Dedifferentiated amniotic fluid mesenchymal stem cell (primary cell): Measurements from ENCODE around the gene LTO1.
"Not testable (repeated sequence)": the region's sequence is repeated elsewhere in the genome, so short reads cannot be mapped to it uniquely, and the experiment has no call there.

Source experiments
- DNase-seq: peaks from one replicate; pipeline ENCODE4 v3.0.0-alpha.2; 2016; ENCODE audit errors: extremely low spot score

The LTO1 gene

DNA sequence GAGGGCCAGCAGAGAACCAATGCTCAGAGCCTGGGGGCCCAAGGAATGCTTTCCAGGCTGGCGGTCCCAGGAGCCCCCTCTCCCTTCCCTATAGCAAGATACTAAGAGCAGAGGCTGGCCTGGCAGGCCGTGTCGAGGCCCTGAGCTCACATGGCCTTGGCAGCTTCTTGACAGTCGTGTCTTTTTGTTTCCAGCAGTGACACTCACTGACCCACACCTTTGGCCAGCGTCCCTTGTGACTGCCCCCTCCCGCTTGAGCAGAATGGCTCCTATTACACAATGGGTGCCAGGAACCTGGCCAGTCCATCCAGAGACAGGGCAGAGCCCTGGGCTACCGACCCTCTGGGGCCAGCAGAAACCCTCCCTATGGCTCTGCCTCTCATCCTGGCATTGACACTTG, 40.6 kb downstream of the LTO1 start:
- no peak for DNase-seq

GRCh38 chr11:69634069-69634468, 41.1 kb downstream of the LTO1 start:
- DNase-seq, result no peak

GRCh38 chr11:69632900-69633299, 42.3 kb downstream of the LTO1 start:
- DNase-seq, result no peak

DNA sequence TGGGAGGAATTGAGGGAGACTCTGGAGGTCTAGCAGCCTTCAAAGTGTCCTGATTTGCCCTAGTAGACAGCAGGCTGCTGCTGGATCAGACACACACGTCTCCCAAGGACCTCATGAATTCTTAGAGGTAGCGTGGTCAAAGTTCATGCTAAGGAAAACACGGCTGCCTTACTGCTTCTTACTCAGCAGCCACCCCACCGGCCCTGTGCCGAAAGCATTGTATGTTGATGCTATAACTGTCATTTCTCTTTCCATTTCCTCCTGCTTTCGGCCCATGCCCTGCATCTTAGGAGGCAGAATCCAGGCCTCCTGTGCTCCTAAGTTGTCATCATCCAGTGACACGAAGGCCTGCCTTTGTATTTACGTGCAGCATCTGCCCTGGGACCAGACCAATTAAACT, 44.7 kb downstream of the LTO1 start:
- no peak for DNase-seq

DNA sequence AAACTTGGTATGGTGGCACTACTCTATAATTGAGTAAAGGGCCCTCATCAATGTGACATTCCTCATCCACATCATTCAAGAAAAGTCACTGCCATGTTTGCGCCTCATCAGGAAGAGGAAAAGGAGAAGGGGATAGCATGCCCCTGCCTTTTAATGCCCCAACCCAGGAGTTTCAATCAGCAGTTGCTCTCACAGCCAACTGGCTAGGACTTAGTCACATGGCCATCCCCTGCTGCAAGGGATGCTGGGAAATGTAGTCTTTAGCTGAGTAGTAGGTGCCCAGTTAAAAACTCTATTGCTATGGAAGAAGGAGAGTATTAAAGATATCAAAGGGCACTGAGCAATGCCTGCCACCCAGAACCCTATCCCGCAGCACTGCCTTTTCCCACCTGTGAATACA, 45.1 kb downstream of the LTO1 start:
- no peak for DNase-seq

DNA sequence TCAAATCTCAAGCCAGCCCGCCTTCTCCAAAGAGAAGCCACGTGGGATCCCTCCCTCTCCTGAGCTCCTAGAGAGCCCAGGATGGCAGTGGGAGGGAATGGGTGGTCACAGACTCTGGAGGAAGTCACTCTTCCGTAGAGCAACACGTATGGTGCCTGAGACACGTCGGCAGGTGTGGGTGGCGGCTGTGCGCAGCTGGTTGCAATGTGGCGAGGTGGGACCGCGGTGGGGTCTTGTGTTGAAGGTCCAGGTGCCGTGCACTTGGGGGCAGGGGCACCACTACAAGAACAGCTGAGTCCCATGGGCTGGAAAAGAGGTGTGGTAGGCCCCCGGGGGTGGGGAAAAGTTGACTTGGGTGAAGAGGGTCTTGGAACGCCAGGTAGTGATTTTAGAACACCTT, 47.6 kb downstream of the LTO1 start:
- no peak for DNase-seq

GRCh38 chr11:69625476-69625875, 49.7 kb downstream of the LTO1 start:
- DNase-seq, result no peak

- no peak for DNase-seq
Measured at GRCh38 chr11:69624293-69624692, 50.9 kb downstream of the LTO1 start.

DNA sequence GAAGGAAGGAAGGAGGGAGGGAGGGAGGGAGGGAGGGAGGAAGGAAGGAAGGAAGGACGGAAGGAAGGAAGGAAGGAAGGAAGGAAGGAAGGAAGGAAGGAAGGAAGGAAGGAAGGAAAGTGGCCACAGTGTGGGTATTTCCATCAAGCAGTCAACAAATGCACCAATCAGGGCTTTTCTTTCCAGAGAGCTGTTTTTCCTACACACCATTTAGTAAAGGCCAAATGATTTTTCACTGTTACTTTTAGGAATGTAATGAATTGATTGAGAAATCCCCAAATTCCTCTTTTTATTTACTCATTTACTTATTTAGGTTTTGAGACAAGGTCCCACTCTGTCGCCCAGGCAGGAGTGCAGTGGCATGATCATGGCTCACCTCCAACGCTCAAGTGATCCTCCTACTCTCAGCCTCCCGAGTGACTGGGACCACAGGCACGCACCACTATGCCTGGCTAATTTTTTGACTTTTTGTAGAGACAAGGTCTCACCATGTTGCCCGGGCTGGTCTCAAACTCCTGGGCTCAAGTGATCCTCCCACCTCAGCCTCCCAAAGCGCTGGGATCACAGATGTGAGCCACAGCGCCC, 53.0 kb downstream of the LTO1 start:
- not testable (repeated sequence) for DNase-seq

- DNase-seq, result no peak
Measured at GRCh38 chr11:69620683-69621290, 54.4 kb downstream of the LTO1 start.

GRCh38 chr11:69618237-69618636, 56.9 kb downstream of the LTO1 start:
- DNase-seq, result no peak

GRCh38 chr11:69617682-69618081, 57.5 kb downstream of the LTO1 start:
- no peak for DNase-seq

- DNase-seq, result no peak
Measured at GRCh38 chr11:69617220-69617619, 57.9 kb downstream of the LTO1 start.
